Colonic mucosa (tissue), 4 donors: Measurements from ENCODE around the gene ARHGAP22. TPM values are rescaled to one million over a fixed set of nuclear protein-coding genes. Genes with fewer than 3 reads are reported as not detected.

Experiments
- DNase-seq: peaks from one replicate; pipeline ENCODE4 v3.0.0-alpha.2; 2020
- H3K27ac ChIP-seq: fragments of 200-600 bp; one replicate; pipeline ENCODE4 v1.8.0; 2021
- H3K27me3 ChIP-seq: fragments of 200-600 bp; one replicate; pipeline ENCODE4 v1.8.0; 2021
- H3K36me3 ChIP-seq: fragments of 200-600 bp; one replicate; pipeline ENCODE4 v1.8.0; 2021
- H3K4me1 ChIP-seq: fragments of 200-600 bp; one replicate; pipeline ENCODE4 v1.8.0; 2021; ENCODE audit warnings: mild to moderate bottlenecking
- H3K4me3 ChIP-seq: fragments of 200-600 bp; one replicate; pipeline ENCODE4 v1.8.0; 2021
- H3K9ac ChIP-seq, 2 donors: one replicate each; pipeline ENCODE4 v1.7.0; 2013; ENCODE audit warnings: control low read depth in 2 of 2, low read depth in 2 of 2, low read length in 2 of 2
- H3K9me3 ChIP-seq: fragments of 200-600 bp; one replicate; pipeline ENCODE4 v1.8.0; 2021
- intact Hi-C: fragments of 100-400 bp; cut with DNase I; formaldehyde crosslinking; loops from one replicate; pipeline ENCODE4 v1.14.1; 2022
- total RNA-seq, 2 donors: library from RNA; stranded (reverse); fragmentation: NEBNext Ultra II Directional in 1 of 2; extraction: Animal tissue kit (Norgen Biotek cat#: 25700) in 1 of 2; gene quantifications; one replicate each; pipeline ENCODE4 v1.2.1, GENCODE V29; 2021
- TF ChIP-seq, protein P1 (sequence below): fragments of 200-600 bp; IDR thresholded peaks from one replicate; pipeline ENCODE4 v1.8.0; 2022; ENCODE audit warnings: antibody characterized with exemption, mild to moderate bottlenecking
- donor health status: healthy.
- donor health status: DM: no; HTN: no; CAD: no.
- donor health status: DM: no; HTN: no; CAD: no.

ARHGAP22 gene
- total RNA-seq, 2 donors from 2014 or later = 0.86 to 1.6 TPM

DNA sequence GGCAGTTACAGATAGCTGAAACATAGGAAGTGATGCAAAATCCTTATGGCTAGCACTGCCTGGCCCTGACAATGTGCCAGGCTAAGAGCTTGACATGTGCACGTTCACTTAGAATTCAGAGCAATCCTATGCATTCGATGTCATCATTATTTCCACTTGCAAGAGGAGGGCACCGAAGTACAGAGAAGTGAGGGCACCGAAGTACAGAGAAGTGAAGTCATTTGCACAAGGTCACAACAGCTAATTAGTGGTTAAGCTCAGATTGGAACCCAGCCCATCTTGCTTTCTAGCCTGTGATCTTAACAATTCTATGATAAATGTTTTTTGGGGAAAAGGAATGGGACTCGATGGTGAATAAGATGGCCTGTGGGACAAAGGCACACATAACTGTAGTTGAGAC lies 73.4 kb downstream of the ARHGAP22 start:
- H3K4me3 ChIP-seq = no peak overlapping the region
- intact Hi-C loops = no loop called here
- H3K27ac ChIP-seq = no peak overlapping the region

GRCh38 chr10:48529331-48529730 lies 75.5 kb downstream of the ARHGAP22 start:
- Histone ChIP-seq H3K36me3 (no peaks in the 10 kb centered on the region), H3K27me3 (peaks cover 2% of the 10 kb centered on the region), H3K4me3 (no peak overlapping the region), H3K4me1 (no peaks in the 10 kb centered on the region), H3K9me3 (no peaks in the 10 kb centered on the region), H3K9ac (no peak overlapping the region), H3K27ac (no peak overlapping the region)
- DNase-seq = no peak
- intact Hi-C loops = no loop called here
- TF ChIP-seq, protein P1, sequence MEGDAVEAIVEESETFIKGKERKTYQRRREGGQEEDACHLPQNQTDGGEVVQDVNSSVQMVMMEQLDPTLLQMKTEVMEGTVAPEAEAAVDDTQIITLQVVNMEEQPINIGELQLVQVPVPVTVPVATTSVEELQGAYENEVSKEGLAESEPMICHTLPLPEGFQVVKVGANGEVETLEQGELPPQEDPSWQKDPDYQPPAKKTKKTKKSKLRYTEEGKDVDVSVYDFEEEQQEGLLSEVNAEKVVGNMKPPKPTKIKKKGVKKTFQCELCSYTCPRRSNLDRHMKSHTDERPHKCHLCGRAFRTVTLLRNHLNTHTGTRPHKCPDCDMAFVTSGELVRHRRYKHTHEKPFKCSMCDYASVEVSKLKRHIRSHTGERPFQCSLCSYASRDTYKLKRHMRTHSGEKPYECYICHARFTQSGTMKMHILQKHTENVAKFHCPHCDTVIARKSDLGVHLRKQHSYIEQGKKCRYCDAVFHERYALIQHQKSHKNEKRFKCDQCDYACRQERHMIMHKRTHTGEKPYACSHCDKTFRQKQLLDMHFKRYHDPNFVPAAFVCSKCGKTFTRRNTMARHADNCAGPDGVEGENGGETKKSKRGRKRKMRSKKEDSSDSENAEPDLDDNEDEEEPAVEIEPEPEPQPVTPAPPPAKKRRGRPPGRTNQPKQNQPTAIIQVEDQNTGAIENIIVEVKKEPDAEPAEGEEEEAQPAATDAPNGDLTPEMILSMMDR = no peak

More for the DNA sequence above, 73.4 kb downstream of the ARHGAP22 start:
- Histone ChIP-seq H3K36me3 (no peaks in the 10 kb centered on the region), H3K27me3 (no peaks in the 10 kb centered on the region), H3K4me1 (no peaks in the 10 kb centered on the region), H3K9ac (no peak overlapping the region), H3K9me3 (no peaks in the 10 kb centered on the region)
- TF ChIP-seq, protein P1 = no peak
- DNase-seq = no peak

GRCh38 chr10:48527756-48528155 lies 77.1 kb downstream of the ARHGAP22 start:
- DNase-seq = no peak
- TF ChIP-seq, protein P1 = no peak
- no peak overlapping the region for H3K27ac ChIP-seq
- intact Hi-C loops = no loop called here
- H3K4me1 ChIP-seq = no peaks in the 10 kb centered on the region
- peaks cover 14% of the 10 kb centered on the region for H3K27me3 ChIP-seq
- no peak overlapping the region for H3K9ac ChIP-seq
- no peaks in the 10 kb centered on the region for H3K36me3 ChIP-seq
- H3K9me3 ChIP-seq = no peaks in the 10 kb centered on the region
- no peak overlapping the region for H3K4me3 ChIP-seq

GRCh38 chr10:48526846-48527505 lies 77.9 kb downstream of the ARHGAP22 start:
- TF ChIP-seq, protein P1 = no peak
- intact Hi-C loops = no loop called here
- no peak overlapping the region for H3K9ac ChIP-seq
- H3K27ac ChIP-seq = no peak overlapping the region
- DNase-seq = no peak
- H3K4me1 ChIP-seq = no peaks in the 10 kb centered on the region
- H3K4me3 ChIP-seq = no peak overlapping the region
- H3K27me3 ChIP-seq = peaks cover 14% of the 10 kb centered on the region
- H3K9me3 ChIP-seq = no peaks in the 10 kb centered on the region
- H3K36me3 ChIP-seq = no peaks in the 10 kb centered on the region

DNA sequence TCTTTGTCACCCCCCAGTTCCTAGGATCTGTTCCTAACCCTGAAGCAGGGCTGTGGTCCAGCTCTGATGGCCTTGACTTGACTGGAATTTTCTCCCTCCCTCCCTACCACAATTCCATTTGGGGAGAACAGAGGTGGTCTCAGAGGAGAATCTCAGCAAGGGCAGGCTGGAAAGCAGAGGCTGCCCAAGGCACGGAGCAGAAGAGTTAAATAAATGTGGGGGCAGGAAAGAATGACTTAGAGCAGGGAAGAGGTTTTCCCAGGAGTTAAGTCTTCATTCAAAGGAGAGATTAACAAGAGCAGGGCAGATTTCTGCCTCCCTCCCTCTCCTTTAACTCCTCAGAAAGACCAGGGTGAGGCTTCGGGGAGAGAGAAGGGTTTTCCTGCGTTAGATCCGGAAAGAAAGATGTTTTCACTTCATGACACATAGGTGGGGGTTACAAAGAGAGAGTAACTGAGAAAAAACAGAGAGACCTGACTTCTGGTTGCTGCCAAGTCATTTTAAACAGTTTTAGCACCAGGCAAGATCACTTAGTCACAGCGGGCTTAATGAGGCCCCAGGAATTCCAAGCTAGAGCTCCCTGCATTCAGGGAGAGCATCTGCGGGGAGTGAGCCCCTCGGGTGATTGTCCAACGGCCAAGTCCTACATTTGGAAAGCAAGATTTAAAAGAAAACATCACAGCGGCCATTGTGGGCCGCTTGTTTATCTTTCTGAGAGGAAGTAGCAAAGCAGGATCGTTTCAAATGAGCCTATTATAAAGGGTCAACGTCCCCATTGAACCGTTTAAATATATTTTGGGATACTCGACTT lies 78.7 kb downstream of the ARHGAP22 start:
- intact Hi-C loops = no loop called here
- Histone ChIP-seq H3K27ac (no peak overlapping the region), H3K27me3 (peaks cover 14% of the 10 kb centered on the region), H3K4me1 (no peaks in the 10 kb centered on the region), H3K4me3 (no peak overlapping the region), H3K9ac (no peak overlapping the region), H3K36me3 (no peaks in the 10 kb centered on the region), H3K9me3 (no peaks in the 10 kb centered on the region)
- no peak for DNase-seq
- TF ChIP-seq, protein P1 = no peak
